WI38 (cell line): ENCODE results near the gene AMOTL1.
A peak's percentile ranks its signal among the peaks of the same experiment; 100 is the strongest.

Experiments used
- H3K4me3 ChIP-seq: 2 replicates; pipeline ENCODE4 v1.5.1; 2011; ENCODE audit warnings: low read depth, mild to moderate bottlenecking, control low read depth, low read length
- TF ChIP-seq, protein P1 (sequence below): IDR thresholded peaks from 2 replicates; pipeline ENCODE4 v1.5.1; 2012; ENCODE audit warnings: low read depth, mild to moderate bottlenecking, control low read depth, low read length

Gene AMOTL1

DNA sequence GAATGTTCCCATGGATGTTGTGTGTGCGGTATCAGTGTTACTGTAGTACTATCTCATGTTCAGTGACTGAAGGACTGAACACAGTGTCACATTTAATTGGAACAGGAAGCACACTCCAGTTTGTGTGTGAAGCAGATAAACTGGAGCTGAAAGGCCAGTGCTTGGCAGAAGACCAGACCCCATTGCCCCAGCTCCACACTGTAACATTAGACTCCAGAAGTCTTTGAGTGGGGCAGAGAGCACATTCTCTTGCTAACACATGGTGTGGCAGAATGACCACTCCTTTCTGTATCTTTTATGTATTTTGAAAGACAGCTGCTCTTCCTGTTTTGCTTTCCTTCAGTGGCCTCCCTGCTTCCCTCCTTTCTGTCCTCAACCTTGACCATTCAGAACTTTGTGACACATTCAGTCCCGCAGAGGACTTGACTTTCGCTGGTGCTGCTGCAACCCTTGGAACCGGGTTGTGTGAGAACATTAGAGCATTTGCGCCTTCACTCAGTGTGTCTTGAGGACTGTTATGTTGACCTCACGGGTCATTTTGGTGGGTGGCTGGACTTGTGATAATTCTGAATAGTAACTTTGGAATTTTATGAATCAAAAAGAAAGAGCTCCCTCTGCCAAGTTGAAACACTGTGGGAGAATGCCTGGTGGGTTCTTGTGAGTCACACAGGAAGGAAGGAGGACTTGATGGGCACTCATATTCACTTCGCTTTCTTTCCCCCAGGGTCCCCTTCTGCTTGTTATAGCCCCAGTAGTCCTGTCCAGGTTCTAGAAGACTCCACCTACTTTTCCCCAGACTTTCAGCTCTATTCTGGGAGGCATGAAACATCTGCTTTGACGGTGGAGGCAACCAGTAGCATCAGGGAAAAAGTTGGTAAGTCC is 26.4 kb downstream of the AMOTL1 start:
- H3K4me3 ChIP-seq = peak overlapping the region; percentile 39
- TF ChIP-seq, protein P1, sequence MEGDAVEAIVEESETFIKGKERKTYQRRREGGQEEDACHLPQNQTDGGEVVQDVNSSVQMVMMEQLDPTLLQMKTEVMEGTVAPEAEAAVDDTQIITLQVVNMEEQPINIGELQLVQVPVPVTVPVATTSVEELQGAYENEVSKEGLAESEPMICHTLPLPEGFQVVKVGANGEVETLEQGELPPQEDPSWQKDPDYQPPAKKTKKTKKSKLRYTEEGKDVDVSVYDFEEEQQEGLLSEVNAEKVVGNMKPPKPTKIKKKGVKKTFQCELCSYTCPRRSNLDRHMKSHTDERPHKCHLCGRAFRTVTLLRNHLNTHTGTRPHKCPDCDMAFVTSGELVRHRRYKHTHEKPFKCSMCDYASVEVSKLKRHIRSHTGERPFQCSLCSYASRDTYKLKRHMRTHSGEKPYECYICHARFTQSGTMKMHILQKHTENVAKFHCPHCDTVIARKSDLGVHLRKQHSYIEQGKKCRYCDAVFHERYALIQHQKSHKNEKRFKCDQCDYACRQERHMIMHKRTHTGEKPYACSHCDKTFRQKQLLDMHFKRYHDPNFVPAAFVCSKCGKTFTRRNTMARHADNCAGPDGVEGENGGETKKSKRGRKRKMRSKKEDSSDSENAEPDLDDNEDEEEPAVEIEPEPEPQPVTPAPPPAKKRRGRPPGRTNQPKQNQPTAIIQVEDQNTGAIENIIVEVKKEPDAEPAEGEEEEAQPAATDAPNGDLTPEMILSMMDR = no peak

- H3K4me3 ChIP-seq = peak overlapping the region; percentile 39
- TF ChIP-seq, protein P1 = no peak
These were observed 27.5 kb downstream of the AMOTL1 start for GRCh38 chr11:94795476-94796189.

DNA sequence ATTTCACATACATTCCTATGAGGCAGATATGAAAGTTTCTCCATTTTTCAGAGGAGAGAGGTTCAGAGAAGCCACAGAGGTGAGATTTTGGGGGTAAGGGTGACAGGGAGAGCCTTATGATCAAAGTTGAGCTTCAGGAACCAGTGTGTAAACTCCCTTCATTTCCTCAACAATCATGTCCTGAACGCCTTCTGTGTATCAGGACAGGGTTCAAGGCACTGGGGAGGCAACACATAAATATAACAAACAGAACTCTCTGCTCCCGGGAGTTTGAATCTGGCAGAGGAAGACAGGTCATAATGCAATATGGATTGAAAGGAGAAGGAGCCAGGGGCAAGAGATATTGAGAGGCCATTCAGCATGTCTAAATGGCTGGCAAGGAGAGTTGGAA is 28.0 kb downstream of the AMOTL1 start:
- TF ChIP-seq, protein P1 = no peak
- peak overlapping the region; percentile 39 for H3K4me3 ChIP-seq

DNA sequence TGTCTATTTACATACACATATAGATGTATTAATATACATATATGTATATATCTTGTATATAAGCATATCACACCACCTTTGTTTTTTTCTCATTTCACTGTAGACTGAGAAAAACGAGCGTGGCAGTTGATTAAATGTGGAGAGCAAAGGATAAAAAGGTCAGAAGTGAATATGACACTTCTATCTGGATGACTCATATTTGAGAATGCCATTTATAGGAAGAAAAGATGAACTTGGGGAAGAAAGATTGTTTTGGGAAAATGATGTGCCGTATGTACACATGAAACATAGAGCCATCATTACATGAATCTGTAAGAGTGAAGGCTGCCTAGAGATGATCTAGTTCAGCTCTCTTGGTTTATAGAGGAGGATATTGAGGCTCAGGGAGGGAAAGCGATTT is 28.7 kb downstream of the AMOTL1 start:
- TF ChIP-seq, protein P1 = no peak
- H3K4me3 ChIP-seq = no peak overlapping the region

DNA sequence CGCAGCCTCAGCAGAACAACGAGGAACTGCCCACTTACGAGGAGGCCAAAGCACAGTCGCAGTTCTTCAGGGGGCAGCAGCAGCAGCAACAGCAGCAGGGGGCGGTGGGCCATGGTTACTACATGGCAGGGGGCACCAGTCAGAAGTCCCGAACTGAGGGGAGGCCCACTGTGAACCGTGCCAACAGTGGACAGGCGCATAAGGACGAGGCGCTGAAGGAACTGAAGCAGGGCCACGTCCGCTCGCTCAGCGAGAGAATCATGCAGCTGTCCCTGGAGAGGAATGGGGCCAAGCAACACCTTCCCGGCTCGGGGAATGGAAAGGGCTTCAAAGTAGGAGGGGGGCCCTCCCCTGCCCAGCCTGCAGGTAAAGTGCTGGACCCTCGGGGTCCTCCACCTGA is 31.6 kb downstream of the AMOTL1 start:
- TF ChIP-seq, protein P1 = no peak
- no peak overlapping the region for H3K4me3 ChIP-seq

GRCh38 chr11:94800414-94800813 is 32.3 kb downstream of the AMOTL1 start:
- TF ChIP-seq, protein P1 = no peak

More at GRCh38 chr11:94800414-94800813, 32.3 kb downstream of the AMOTL1 start:
- no peak overlapping the region for H3K4me3 ChIP-seq
